ENCODE measurements around the gene CHD3.

The CHD3 gene

GRCh38 chr17:7916808-7917207 lies 28.2 kb downstream of the CHD3 start:
- Histone ChIP-seq H3K4me1 (ENCODE audit: insufficient read depth, low read length, poor library complexity, severe bottlenecking) (peaks cover 22% of the 10 kb centered on the region), H3K79me2 (ENCODE audit: insufficient read depth, low read length) (peaks cover 13% of the 10 kb centered on the region; the same call in 1 of the 2 replicates), H3K36me3 (ENCODE audit: insufficient read depth, low read length) (peaks cover 9% of the 10 kb centered on the region; the same call in 1 of the 2 replicates), H3K4me2 (ENCODE audit: low read depth, low read length, poor library complexity, severe bottlenecking) (peak overlapping the region; percentile 87), H3K9me3 (ENCODE audit: insufficient read depth, low read depth, low read length) (no peaks in the 10 kb centered on the region), H2AFZ (ENCODE audit: low read length) (peak overlapping the region; percentile 84; the same call in 1 of the 2 replicates), H3K27me3 (ENCODE audit: insufficient read depth, low read length, poor library complexity, severe bottlenecking) (no peaks in the 10 kb centered on the region), H3K9me2 (replicated peaks; ENCODE audit: low read depth, low read length) (no peaks in the 10 kb centered on the region), H3K9ac (ENCODE audit: low read depth, low read length, poor library complexity, severe bottlenecking) (peak overlapping the region; percentile 82), H3K4me3 (ENCODE audit: low read length, poor library complexity, severe bottlenecking) (peak overlapping the region; percentile 74), H4K20me1 (ENCODE audit: insufficient read depth, low read length, poor library complexity, severe bottlenecking) (peaks cover 4% of the 10 kb centered on the region), H3F3A (ENCODE audit: low read depth) (0 out of 2 replicates have a peak, but pooled peaks cover 7% of the 10 kb centered on the region)
- TF ChIP-seq, protein P1, sequence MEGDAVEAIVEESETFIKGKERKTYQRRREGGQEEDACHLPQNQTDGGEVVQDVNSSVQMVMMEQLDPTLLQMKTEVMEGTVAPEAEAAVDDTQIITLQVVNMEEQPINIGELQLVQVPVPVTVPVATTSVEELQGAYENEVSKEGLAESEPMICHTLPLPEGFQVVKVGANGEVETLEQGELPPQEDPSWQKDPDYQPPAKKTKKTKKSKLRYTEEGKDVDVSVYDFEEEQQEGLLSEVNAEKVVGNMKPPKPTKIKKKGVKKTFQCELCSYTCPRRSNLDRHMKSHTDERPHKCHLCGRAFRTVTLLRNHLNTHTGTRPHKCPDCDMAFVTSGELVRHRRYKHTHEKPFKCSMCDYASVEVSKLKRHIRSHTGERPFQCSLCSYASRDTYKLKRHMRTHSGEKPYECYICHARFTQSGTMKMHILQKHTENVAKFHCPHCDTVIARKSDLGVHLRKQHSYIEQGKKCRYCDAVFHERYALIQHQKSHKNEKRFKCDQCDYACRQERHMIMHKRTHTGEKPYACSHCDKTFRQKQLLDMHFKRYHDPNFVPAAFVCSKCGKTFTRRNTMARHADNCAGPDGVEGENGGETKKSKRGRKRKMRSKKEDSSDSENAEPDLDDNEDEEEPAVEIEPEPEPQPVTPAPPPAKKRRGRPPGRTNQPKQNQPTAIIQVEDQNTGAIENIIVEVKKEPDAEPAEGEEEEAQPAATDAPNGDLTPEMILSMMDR (conservative IDR thresholded peaks at IDR 0.05; ENCODE audit: low read length) = no peak
- no peak for TF ChIP-seq EZH2phosphoT487 (IDR thresholded peaks at IDR 0.05; ENCODE audit: borderline replicate concordance)

DNA sequence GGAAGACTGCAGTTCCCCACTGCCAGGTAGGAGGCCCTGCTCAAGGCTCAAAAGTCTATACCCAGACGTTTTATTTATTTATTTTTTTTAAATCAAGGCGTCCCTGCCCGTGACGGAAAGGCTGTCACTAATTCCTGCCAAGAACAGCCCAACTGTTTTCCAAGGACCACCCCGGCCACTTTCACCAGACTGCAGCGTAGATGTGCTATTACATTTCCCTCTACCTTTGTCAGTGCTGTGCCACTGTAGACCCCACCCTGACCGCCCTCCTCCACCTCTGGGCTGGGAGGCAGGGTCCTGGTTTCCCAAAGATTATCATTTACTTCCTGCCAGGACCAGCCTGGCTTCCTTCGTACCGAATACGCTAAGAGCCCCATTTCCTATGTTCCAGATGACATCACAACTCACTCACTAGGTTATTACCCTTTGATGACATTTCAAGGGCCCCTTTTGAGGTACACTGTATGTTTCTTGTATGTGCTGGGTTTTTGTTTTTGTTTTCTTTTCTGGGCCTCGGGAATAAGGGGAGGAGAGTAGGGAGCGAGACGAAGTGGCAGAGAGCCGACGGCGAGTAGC lies 33.8 kb downstream of the CHD3 start:
- no peaks in the 10 kb centered on the region for H3K4me1 ChIP-seq (ENCODE audit: insufficient read depth, low read length, poor library complexity, severe bottlenecking)
- H3K9me2 ChIP-seq (replicated peaks; ENCODE audit: low read depth, low read length) = no peaks in the 10 kb centered on the region
- no peaks in the 10 kb centered on the region for H3K9me3 ChIP-seq (ENCODE audit: insufficient read depth, low read depth, low read length)
- no peak overlapping the region for H3K4me3 ChIP-seq (ENCODE audit: low read length, poor library complexity, severe bottlenecking)
- no peaks in the 10 kb centered on the region for H3F3A ChIP-seq (ENCODE audit: low read depth)
- no peak for TF ChIP-seq EZH2phosphoT487 (IDR thresholded peaks at IDR 0.05; ENCODE audit: borderline replicate concordance)
- TF ChIP-seq, protein P1 (conservative IDR thresholded peaks at IDR 0.05; ENCODE audit: low read length) = no peak
- H2AFZ ChIP-seq (ENCODE audit: low read length) = no peak overlapping the region
- H3K36me3 ChIP-seq (ENCODE audit: insufficient read depth, low read length) = no peaks in the 10 kb centered on the region
- H3K9ac ChIP-seq (ENCODE audit: low read depth, low read length, poor library complexity, severe bottlenecking) = no peak overlapping the region
- H3K4me2 ChIP-seq (ENCODE audit: low read depth, low read length, poor library complexity, severe bottlenecking) = no peak overlapping the region
- H3K27me3 ChIP-seq (ENCODE audit: insufficient read depth, low read length, poor library complexity, severe bottlenecking) = no peaks in the 10 kb centered on the region
- no peaks in the 10 kb centered on the region for H4K20me1 ChIP-seq (ENCODE audit: insufficient read depth, low read length, poor library complexity, severe bottlenecking)
- no peaks in the 10 kb centered on the region for H3K79me2 ChIP-seq (ENCODE audit: insufficient read depth, low read length)

GRCh38 chr17:7922845-7923628 lies 34.4 kb downstream of the CHD3 start:
- H3K4me2 ChIP-seq (ENCODE audit: low read depth, low read length, poor library complexity, severe bottlenecking) = no peak overlapping the region
- H3K4me1 ChIP-seq (ENCODE audit: insufficient read depth, low read length, poor library complexity, severe bottlenecking) = no peaks in the 10 kb centered on the region
- no peaks in the 10 kb centered on the region for H3K36me3 ChIP-seq (ENCODE audit: insufficient read depth, low read length)
- no peak overlapping the region for H3K9ac ChIP-seq (ENCODE audit: low read depth, low read length, poor library complexity, severe bottlenecking)
- no peaks in the 10 kb centered on the region for H3F3A ChIP-seq (ENCODE audit: low read depth)
- no peaks in the 10 kb centered on the region for H3K9me3 ChIP-seq (ENCODE audit: insufficient read depth, low read depth, low read length)
- H4K20me1 ChIP-seq (ENCODE audit: insufficient read depth, low read length, poor library complexity, severe bottlenecking) = no peaks in the 10 kb centered on the region
- H3K27me3 ChIP-seq (ENCODE audit: insufficient read depth, low read length, poor library complexity, severe bottlenecking) = no peaks in the 10 kb centered on the region
- H3K9me2 ChIP-seq (replicated peaks; ENCODE audit: low read depth, low read length) = no peaks in the 10 kb centered on the region
- TF ChIP-seq, protein P1 (conservative IDR thresholded peaks at IDR 0.05; ENCODE audit: low read length) = no peak
- no peak for TF ChIP-seq EZH2phosphoT487 (IDR thresholded peaks at IDR 0.05; ENCODE audit: borderline replicate concordance)
- H3K79me2 ChIP-seq (ENCODE audit: insufficient read depth, low read length) = no peaks in the 10 kb centered on the region
- no peak overlapping the region for H2AFZ ChIP-seq (ENCODE audit: low read length)
- no peak overlapping the region for H3K4me3 ChIP-seq (ENCODE audit: low read length, poor library complexity, severe bottlenecking)

Data from Loucy (cell line).